Upper lobe of left lung (tissue), 4 donors: ENCODE data around the gene CTTNBP2.

Experiments used
- EP300 ChIP-seq, 4 donors: sonication (generic); formaldehyde crosslinking; IDR thresholded peaks; one replicate each; pipeline ENCODE4 v1.5.1; 2017; ENCODE audit warnings: antibody characterized with exemption in 4 of 4, control low read depth in 2 of 4
- POLR2AphosphoS5 ChIP-seq, 2 donors: sonication (generic); formaldehyde crosslinking; IDR thresholded peaks; one replicate each; pipeline ENCODE4 v1.5.1; 2017; ENCODE audit warnings: antibody characterized with exemption in 2 of 2

DNA sequence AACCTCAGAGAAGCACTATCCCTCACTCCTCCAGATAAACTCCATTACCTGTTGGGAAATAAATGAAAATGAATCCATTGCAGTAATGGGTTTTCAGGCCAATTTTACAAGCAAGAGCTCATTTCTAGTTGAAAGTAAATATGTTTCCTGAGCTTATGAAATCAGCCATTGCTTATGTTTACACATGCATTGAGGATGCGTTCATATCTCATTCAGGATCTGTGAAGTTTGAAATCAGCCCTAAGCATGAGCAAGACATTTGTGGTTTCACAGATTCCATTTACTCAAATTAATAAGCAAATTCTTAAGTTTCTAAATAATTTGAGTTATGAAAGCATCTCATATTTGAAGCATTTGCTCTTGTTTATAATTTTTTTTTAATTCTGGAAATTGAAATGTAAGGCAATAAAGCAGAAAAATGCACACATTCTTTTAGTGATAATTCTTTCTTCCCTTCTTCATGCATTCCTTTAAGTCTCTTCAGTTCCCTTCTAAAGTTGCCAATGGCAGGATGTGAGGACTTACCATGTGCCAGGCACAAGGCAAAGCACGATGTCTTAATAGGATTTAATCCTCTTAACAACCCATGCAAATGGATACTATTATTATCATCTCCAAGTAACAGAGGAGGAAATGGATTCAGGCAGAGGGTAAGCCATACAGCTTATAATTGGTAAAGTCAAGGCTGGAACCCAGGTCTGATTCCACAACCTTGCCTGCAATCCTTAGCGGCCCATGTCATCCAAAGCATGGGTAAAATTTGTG lies 35.0 kb upstream of the CTTNBP2 start:
- TF ChIP-seq POLR2AphosphoS5 (IDR thresholded peaks at IDR 0.05) = no peak
- TF ChIP-seq EP300 (IDR thresholded peaks at IDR 0.05) = no peak
